Subcutaneous adipose tissue (tissue), 4 donors: Measurements from ENCODE around the gene DCDC1. TPM values are rescaled to one million over a fixed set of nuclear protein-coding genes. Genes with fewer than 3 reads are reported as not detected.

ENCODE experiments used
- total RNA-seq, 4 donors: library from RNA; depleted of rRNA; stranded (reverse); fragments of >200 nt; gene quantifications; one replicate each; pipeline ENCODE4 v1.1.0, GENCODE V29; 2016
- TF ChIP-seq, protein P1 (sequence below): fragments of 450-650 bp; IDR thresholded peaks from one replicate; pipeline ENCODE4 v1.5.1; 2016; ENCODE audit warnings: low read depth, mild to moderate bottlenecking, control low read depth, antibody characterized with exemption, moderate library complexity

DCDC1 gene
- total RNA-seq, 4 donors from 2014 or later: 0.17 to 0.22 TPM; not detected in 2

DNA sequence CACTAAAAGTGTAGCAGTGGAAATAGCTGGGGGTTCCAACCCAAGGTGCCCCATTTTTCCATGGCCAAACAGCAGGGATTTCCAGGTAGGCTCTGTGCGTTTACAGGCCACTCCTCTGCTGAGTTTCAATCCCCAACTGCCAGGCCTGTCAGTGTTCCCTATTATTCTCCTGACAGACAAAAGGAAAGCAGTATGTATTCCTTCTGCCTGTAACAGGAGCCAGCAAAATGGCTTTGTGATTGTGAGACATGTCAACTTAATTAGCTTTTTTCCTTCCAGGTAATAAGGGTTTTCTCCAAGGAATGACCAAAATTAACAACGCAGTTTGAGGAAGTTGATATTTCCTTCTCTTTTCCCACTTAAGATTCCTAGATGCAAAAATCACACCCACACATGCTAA lies 506.3 kb downstream of the DCDC1 start:
- TF ChIP-seq, protein P1, sequence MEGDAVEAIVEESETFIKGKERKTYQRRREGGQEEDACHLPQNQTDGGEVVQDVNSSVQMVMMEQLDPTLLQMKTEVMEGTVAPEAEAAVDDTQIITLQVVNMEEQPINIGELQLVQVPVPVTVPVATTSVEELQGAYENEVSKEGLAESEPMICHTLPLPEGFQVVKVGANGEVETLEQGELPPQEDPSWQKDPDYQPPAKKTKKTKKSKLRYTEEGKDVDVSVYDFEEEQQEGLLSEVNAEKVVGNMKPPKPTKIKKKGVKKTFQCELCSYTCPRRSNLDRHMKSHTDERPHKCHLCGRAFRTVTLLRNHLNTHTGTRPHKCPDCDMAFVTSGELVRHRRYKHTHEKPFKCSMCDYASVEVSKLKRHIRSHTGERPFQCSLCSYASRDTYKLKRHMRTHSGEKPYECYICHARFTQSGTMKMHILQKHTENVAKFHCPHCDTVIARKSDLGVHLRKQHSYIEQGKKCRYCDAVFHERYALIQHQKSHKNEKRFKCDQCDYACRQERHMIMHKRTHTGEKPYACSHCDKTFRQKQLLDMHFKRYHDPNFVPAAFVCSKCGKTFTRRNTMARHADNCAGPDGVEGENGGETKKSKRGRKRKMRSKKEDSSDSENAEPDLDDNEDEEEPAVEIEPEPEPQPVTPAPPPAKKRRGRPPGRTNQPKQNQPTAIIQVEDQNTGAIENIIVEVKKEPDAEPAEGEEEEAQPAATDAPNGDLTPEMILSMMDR: no peak

DNA sequence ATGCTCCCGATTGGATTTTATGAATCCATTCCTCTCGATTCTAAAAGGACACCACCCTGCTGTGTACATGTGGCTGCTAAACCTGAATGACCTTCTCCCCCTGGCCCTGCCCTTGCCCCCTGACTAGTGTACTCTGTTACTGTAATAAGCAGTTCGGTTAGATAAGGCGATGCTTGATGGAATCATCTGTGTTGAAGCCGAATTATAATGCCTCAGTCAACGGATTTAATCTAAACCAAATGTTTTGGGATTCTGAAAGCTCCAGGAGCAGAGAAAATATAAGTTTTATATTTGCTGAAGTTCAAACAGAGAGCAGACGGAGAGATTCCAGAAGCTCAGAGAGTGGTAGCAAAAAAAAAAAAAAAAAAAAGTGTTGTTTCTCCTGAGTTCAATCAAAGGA lies 508.0 kb downstream of the DCDC1 start:
- TF ChIP-seq, protein P1: no peak

DNA sequence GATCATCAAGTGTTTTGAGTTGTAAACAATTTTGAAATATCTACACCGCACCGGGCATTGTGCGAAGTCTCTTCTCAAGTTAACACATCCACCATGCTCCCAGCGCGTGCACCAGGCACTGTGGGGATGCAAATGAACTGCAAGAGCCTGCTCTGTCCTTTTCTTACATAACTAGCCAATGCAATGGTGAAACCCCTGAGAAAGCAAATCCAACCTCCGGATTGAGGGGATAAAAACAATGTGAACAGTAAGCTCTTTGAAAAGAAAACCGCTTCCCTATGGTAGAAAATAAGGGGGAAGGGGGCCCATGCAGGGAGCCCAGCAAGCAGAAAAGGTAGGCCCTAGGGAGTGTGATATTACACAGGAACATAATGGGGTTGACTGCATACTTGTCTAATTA lies 508.5 kb downstream of the DCDC1 start:
- TF ChIP-seq, protein P1: no peak

DNA sequence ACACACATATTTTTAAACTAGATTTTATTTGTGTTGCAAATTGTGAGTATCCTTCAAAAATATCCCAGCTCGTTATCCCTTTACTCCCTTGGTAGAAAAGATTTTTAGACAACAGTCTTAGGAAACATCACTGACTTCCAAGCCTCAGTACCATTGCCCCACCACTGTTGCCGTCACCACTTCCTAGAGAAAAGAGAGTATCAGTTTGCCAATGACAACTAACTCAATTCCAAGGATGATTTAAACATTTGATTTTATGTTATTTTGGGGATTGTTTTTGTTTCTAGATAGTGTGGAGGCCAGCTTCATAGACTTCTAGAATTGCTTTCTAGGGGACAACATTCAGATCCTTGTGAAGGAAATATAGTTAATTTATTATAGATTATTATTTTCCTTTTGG lies 509.4 kb downstream of the DCDC1 start:
- TF ChIP-seq, protein P1: no peak

DNA sequence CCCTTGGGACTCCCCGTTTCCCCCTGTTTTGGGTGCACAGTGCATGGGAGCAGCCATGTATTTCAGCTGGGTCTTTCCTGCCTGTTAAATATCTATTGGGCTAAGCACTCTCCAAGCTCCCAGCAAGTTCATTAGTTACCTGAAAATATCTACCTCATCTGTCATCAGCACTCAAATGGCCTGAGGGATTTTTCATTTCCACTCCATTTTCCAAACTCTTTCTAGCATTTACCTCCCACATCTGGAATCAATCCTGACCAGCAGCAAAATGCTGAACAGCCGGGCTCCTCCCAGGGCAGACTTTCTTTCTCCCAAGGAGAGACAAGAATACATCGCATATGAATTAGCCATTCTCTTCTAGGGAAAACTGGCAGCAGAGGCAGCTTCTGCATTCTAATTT lies 509.9 kb downstream of the DCDC1 start:
- TF ChIP-seq, protein P1: no peak

DNA sequence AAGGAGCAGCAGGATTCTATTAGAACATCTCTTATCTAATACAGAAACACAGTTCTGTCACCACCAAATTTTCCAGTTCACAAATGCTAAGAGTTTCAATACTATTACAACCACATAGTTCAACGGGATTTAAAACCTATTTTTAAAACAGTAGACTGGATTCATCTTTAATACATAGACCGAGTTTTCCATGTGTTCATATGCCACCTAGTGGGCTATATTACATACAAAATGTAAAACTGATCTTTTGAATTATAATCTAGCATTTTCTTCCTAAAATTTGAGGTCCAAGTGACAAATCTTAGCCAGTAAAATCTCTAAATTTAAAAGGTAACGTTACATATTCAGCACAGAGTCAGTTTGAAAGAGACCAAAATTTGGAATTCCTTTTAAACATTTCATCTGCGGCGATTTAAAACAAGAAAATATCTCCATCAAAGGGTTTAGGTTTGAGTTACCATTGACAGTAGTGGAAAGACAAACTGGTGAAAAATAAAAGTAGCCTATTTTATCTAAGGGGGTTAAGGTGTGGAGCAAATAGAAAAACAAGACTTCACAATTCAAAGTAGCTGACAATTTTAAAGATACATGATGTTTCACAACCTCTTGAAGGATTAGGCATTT lies 514.0 kb downstream of the DCDC1 start:
- TF ChIP-seq, protein P1: no peak

DNA sequence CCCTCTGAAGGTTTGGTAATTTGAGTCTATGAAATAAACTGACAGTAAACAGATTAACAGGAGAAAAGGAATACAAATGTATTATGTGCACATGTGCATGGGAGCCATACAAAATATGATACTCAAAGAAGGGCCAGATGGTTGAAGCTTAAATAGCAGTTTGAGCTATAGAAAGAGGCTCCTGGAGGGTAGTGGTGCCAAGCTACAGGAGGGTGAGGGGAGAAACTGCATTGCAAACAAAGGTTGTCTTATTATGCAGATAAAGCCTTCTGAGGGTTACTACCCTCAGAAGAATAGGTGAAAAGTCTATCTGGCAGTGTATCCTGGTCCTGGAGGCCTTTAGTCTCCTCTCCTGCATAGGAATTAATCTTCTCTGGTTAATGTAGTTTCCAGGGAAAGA lies 516.1 kb downstream of the DCDC1 start:
- TF ChIP-seq, protein P1: no peak
